Right lobe of liver (tissue), 4 donors: ENCODE results near the gene TMEM114.

Experiments used
- CTCF ChIP-seq, 4 donors: fragments of 200-600 bp in 3 of 4; fragments of 450-650 bp in 1 of 4; IDR thresholded peaks; one replicate each; pipeline versions ENCODE4 v1.5.1 to v1.8.0; 2016 to 2022; ENCODE audit warnings: antibody characterized with exemption in 4 of 4, mild to moderate bottlenecking in 2 of 4
- POLR2A ChIP-seq: fragments of 450-650 bp; IDR thresholded peaks from one replicate; pipeline ENCODE4 v1.6.1; 2017; ENCODE audit warnings: antibody characterized with exemption, mild to moderate bottlenecking
- donor health status: DM: no; HTN: no; CAD: no.
- donor health status: DM: no; HTN: no; CAD: no.
- donor health status: DM: no; HTN: yes; CAD: no.

GRCh38 chr16:8554881-8555280 is 35.4 kb downstream of the TMEM114 start:
- TF ChIP-seq CTCF (IDR thresholded peaks at IDR 0.05) (no peak), POLR2A (no peak)
